ENCODE results near the gene S100A2. TPM values are rescaled to one million over a fixed set of nuclear protein-coding genes. Genes with fewer than 3 reads are reported as not detected.

The S100A2 gene
- total and polyA plus RNA-seq, 2 of the 8 experiments (the other 6 are each of a cell fraction or from before 2014, with no cell fraction given) = 0.86 TPM; not detected in 1

- TF ChIP-seq CHD7 (IDR thresholded peaks at IDR 0.05; ENCODE audit: insufficient replicate concordance, low read length) (no peak), JUND (IDR thresholded peaks at IDR 0.05; ENCODE audit: low read length) (no peak), BCL11A (IDR thresholded peaks at IDR 0.05; ENCODE audit: low read depth in 2 of 2, low read length in 2 of 2) (no peak), SUZ12 (IDR thresholded peaks at IDR 0.05; ENCODE audit: low read length) (no peak), HDAC6 (IDR thresholded peaks at IDR 0.05; ENCODE audit: low read depth, low read length) (no peak)
Measured at GRCh38 chr1:153527683-153528040, 38.0 kb downstream of the S100A2 start (continued).
